Measurements from ENCODE around the gene CROCC. TPM values are rescaled to one million over a fixed set of nuclear protein-coding genes. Genes with fewer than 3 reads are reported as not detected.
"Not testable (repeated sequence)": the region's sequence is repeated elsewhere in the genome, so short reads cannot be mapped to it uniquely, and the experiment has no call there.

CROCC gene
- total and polyA plus RNA-seq, 2 experiments from 2014 or later, result 15.1 to 106 TPM

- peak; percentile 49 for DNase-seq (ENCODE audit: low spot score)
- not testable (repeated sequence) for H3K27ac ChIP-seq (ENCODE audit: low read depth); ATAC-seq; H3K4me3 ChIP-seq; H3K27ac Mint-ChIP-seq; H3K4me3 Mint-ChIP-seq; H3K4me2 ChIP-seq; H3K36me3 Mint-ChIP-seq (ENCODE audit: low read depth); H3K9me2 ChIP-seq (ENCODE audit: insufficient read depth); H3K27me3 ChIP-seq (ENCODE audit: insufficient read depth); H3K36me3 ChIP-seq (ENCODE audit: insufficient read depth); H2AFZ ChIP-seq; H3K9me3 Mint-ChIP-seq
- H3K4me1 ChIP-seq (ENCODE audit: insufficient read depth), result peaks cover 30% of the 10 kb centered on the region
- Mint-ChIP-seq H3K27me3 (ENCODE audit: insufficient read depth, low read depth, poor library complexity) (peaks cover 40% of the 10 kb centered on the region), H3K4me1 (peaks cover 36% of the 10 kb centered on the region)
- peaks cover 21% of the 10 kb centered on the region for H3K79me2 ChIP-seq (replicated peaks; ENCODE audit: insufficient read depth)
- H4K20me1 ChIP-seq (replicated peaks; ENCODE audit: insufficient read depth), result peaks cover 12% of the 10 kb centered on the region
- H3F3A ChIP-seq (replicated peaks; ENCODE audit: low read depth), result peaks cover 47% of the 10 kb centered on the region
These were observed 2.6 kb upstream of the CROCC start for GRCh38 chr1:16918936-16919665.

- peaks cover 34% of the 10 kb centered on the region for H3K4me1 Mint-ChIP-seq
- H3K4me3 Mint-ChIP-seq, result peak overlapping the region; percentile 92
- peaks cover 25% of the 10 kb centered on the region for H3K4me1 ChIP-seq (ENCODE audit: insufficient read depth)
- peaks cover 29% of the 10 kb centered on the region for H3K27me3 Mint-ChIP-seq (ENCODE audit: insufficient read depth, low read depth, poor library complexity)
- H3K27ac ChIP-seq (ENCODE audit: low read depth), result peak overlapping the region; percentile 18
- no peaks in the 10 kb centered on the region for H3K27me3 ChIP-seq (ENCODE audit: insufficient read depth)
- H4K20me1 ChIP-seq (replicated peaks; ENCODE audit: insufficient read depth), result peaks cover 23% of the 10 kb centered on the region
- DNase-seq (ENCODE audit: low spot score), result no peak
- peaks cover 3% of the 10 kb centered on the region; the same call in 1 of the 3 replicates for H3K36me3 Mint-ChIP-seq (ENCODE audit: low read depth)
- peak overlapping the region; percentile 52; the same call in 1 of the 2 replicates for H2AFZ ChIP-seq
- ATAC-seq, result no peak
- H3K27ac Mint-ChIP-seq, result peak overlapping the region; percentile 91; the same call in 1 of the 2 replicates
- H3K9me2 ChIP-seq (ENCODE audit: insufficient read depth), result no peaks in the 10 kb centered on the region
- no peaks in the 10 kb centered on the region for H3K9me3 Mint-ChIP-seq
- H3K4me3 ChIP-seq, result peak overlapping the region; percentile 70
- peaks cover 47% of the 10 kb centered on the region for H3F3A ChIP-seq (replicated peaks; ENCODE audit: low read depth)
- peaks cover 36% of the 10 kb centered on the region for H3K79me2 ChIP-seq (replicated peaks; ENCODE audit: insufficient read depth)
- no peaks in the 10 kb centered on the region for H3K36me3 ChIP-seq (ENCODE audit: insufficient read depth)
- peak overlapping the region; percentile 50 for H3K4me2 ChIP-seq
- TF ChIP-seq ZNF114 (CRISPR knock-in tag; IDR thresholded peaks at IDR 0.05), result no peak
- TF ChIP-seq ZNF331 (CRISPR knock-in tag; IDR thresholded peaks at IDR 0.05; ENCODE audit: low read depth), result no peak
- no peak for TF ChIP-seq CREB1 (CRISPR knock-in tag; IDR thresholded peaks at IDR 0.05; ENCODE audit: low read depth)
- no peak for TF ChIP-seq NANOG (IDR thresholded peaks at IDR 0.05; ENCODE audit: borderline replicate concordance)
- TF ChIP-seq JUNB (IDR thresholded peaks at IDR 0.05; ENCODE audit: unreplicated experiment), result no peak
- TF ChIP-seq EZH2phosphoT487 (IDR thresholded peaks at IDR 0.05; ENCODE audit: unreplicated experiment), result no peak
- no peak for TF ChIP-seq STAT1 (IDR thresholded peaks at IDR 0.05; ENCODE audit: unreplicated experiment)
- TF ChIP-seq REST (IDR thresholded peaks at IDR 0.05; ENCODE audit: unreplicated experiment), result no peak
- no peak for TF ChIP-seq POLR2AphosphoS5 (IDR thresholded peaks at IDR 0.05; ENCODE audit: low read depth)
- no peak for TF ChIP-seq ZNF462 (CRISPR knock-in tag; IDR thresholded peaks at IDR 0.05)
These were observed 780 bp upstream of the CROCC start for GRCh38 chr1:16920951-16921350.
